Measurements from ENCODE around the gene COL4A1.

COL4A1 gene

DNA sequence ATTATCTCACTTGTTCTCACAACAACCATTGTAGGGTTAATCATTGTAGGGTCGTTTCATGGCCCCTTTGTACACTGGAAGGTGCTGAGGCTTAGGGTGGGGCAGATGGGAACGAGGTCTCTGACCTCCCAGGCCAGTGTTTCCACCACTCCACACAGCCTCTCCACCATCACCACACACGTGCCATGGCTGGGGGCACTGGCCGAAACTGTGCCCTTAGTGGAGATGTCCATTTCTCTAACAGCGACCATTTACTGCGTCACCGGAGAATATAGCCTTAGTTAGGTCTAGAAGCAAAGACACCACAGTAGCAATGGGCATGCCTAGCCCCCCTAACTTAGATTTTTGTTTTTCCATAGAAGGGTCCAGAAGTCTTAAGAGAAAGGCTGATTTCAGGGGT, 36.5 kb downstream of the COL4A1 start:
- Histone ChIP-seq H3K27me3 (ENCODE audit: control insufficient read depth, insufficient read depth, low read length) (no peaks in the 10 kb centered on the region), H3K4me3 (ENCODE audit: low read length) (no peak overlapping the region), H3K4me1 (ENCODE audit: control insufficient read depth, insufficient read depth, low read length) (no peaks in the 10 kb centered on the region), H3K9me3 (ENCODE audit: control insufficient read depth, low read length) (no peaks in the 10 kb centered on the region), H3K9ac (ENCODE audit: low read length) (no peak overlapping the region), H3K36me3 (ENCODE audit: control insufficient read depth, insufficient read depth, low read length) (no peaks in the 10 kb centered on the region)

DNA sequence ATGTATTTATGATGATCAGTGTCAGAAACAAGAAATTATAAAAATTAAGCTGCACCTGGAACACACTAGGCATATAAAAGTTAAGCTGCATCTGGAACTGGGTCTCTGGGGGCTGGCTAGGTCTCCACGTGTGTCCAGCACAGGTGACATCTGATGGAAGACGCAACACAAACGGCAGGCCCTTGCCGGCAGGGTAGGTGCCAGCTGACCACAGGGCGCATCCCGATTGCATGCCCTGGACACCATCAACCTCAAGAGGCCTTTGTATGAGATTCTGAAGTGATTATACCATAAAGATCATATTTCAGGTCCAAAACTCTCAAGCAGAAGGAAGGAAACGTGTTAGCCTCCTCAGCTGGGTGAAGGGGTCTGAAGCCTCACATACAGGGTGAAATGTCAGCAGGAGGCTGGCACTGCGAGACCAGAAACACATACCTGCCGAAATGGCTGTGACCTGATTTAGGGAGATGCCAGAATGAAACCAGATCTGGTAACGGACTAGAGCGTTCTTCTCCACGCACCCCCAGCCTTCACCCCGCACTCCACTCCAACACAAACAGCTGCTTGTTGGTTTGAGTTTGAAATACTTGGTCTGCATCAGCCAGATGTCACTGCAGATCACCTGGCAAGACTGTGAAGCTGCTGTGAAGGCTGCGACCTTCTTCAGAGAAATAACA, 37.3 kb downstream of the COL4A1 start:
- H3K4me3 ChIP-seq (ENCODE audit: low read length): no peak overlapping the region
- H3K9ac ChIP-seq (ENCODE audit: low read length): no peak overlapping the region
- H3K27me3 ChIP-seq (ENCODE audit: control insufficient read depth, insufficient read depth, low read length): no peaks in the 10 kb centered on the region
- H3K36me3 ChIP-seq (ENCODE audit: control insufficient read depth, insufficient read depth, low read length): no peaks in the 10 kb centered on the region
- no peaks in the 10 kb centered on the region for H3K4me1 ChIP-seq (ENCODE audit: control insufficient read depth, insufficient read depth, low read length)
- no peaks in the 10 kb centered on the region for H3K9me3 ChIP-seq (ENCODE audit: control insufficient read depth, low read length)

DNA sequence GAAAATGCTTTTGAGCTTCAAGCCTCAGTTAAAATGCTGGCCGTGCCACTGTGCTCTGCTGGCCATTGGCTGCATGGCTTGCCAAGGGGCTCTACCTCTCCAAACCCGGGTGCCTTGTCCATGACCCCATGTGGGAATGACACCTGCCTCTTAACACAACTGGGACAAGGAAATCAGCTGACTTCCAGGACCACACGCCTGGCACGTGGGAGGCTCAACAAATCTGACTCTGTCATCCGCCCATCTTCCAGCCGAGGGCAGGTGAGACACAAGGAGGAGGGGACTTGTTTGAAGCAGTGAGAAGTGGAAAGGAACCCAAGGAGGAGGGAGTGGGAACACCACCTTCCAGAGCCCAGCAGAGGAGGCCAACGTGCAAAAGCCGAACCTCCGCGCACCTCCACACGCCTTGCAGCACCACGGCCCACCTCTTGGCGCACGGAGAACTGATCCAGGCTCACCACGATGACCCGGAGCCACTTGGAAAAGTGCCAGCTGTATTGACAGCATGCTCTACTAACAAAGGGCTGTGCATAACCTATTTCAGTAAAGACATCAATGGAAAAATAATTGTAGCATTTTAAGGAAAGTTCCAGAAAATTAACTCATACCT, 38.3 kb downstream of the COL4A1 start:
- H3K4me3 ChIP-seq (ENCODE audit: low read length): no peak overlapping the region
- H3K9me3 ChIP-seq (ENCODE audit: control insufficient read depth, low read length): no peaks in the 10 kb centered on the region
- H3K9ac ChIP-seq (ENCODE audit: low read length): no peak overlapping the region
- H3K4me1 ChIP-seq (ENCODE audit: control insufficient read depth, insufficient read depth, low read length): no peaks in the 10 kb centered on the region
- H3K36me3 ChIP-seq (ENCODE audit: control insufficient read depth, insufficient read depth, low read length): no peaks in the 10 kb centered on the region
- H3K27me3 ChIP-seq (ENCODE audit: control insufficient read depth, insufficient read depth, low read length): no peaks in the 10 kb centered on the region

DNA sequence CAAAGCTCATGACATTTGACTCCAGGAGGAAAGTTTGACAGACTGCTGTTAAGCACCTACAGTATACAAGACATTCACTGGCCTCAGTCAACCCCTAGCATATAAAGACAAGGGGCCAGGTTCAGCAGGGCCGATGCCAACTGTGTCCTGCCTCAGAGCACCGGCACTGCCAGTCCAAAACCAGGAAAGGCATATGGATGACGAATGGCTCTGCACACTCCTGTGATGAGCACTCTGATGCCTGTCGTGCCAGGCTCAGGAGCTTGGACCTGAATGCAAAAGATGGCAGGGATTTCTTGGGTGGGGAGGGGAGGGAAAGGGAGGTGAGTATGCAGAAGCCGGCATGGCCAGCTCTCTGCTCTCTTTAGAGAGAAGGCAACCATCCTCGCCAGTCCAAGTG, 38.9 kb downstream of the COL4A1 start:
- Histone ChIP-seq H3K9me3 (ENCODE audit: control insufficient read depth, low read length) (no peaks in the 10 kb centered on the region), H3K4me1 (ENCODE audit: control insufficient read depth, insufficient read depth, low read length) (no peaks in the 10 kb centered on the region), H3K9ac (ENCODE audit: low read length) (no peak overlapping the region), H3K36me3 (ENCODE audit: control insufficient read depth, insufficient read depth, low read length) (no peaks in the 10 kb centered on the region), H3K4me3 (ENCODE audit: low read length) (no peak overlapping the region), H3K27me3 (ENCODE audit: control insufficient read depth, insufficient read depth, low read length) (no peaks in the 10 kb centered on the region)

DNA sequence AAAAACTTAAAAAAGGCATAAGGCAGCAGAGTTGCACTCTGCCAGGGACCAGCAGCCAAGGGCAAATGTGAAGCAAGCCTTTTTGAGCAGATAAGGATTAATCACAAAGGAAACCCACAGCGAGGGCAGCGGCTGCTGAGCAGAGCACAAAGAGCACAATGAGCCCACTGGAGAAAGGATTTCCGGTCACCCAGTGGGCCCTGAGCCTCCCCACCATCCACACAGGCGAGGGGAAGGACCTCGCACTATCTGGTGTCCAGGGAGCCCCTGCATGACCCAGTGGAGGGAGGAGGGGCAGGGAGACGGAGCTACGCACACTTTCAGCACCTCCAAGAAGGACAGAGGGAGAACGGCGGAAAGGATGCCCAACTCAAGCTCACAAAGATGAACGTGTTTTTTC, 40.0 kb downstream of the COL4A1 start:
- Histone ChIP-seq H3K4me1 (ENCODE audit: control insufficient read depth, insufficient read depth, low read length) (no peaks in the 10 kb centered on the region), H3K4me3 (ENCODE audit: low read length) (no peak overlapping the region), H3K9me3 (ENCODE audit: control insufficient read depth, low read length) (no peaks in the 10 kb centered on the region), H3K9ac (ENCODE audit: low read length) (no peak overlapping the region), H3K36me3 (ENCODE audit: control insufficient read depth, insufficient read depth, low read length) (no peaks in the 10 kb centered on the region), H3K27me3 (ENCODE audit: control insufficient read depth, insufficient read depth, low read length) (no peaks in the 10 kb centered on the region)

DNA sequence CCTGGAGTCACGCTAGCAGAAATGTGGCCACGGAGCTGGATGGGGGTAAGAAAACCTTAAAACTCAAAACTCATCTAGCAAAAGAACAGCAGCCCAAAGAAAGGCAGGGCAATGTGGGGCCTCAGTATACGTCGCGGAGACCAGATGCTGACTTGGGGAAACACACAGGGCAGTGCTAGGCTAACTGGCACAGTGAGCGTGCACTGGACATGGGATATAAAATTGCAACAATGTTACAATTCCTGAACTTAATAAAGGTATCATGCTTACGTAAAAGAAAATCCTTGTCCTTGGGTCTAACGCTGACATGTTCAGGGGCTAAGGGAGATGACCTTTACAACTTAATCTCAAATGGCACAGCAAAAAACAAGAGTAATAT, 40.5 kb downstream of the COL4A1 start:
- Histone ChIP-seq H3K27me3 (ENCODE audit: control insufficient read depth, insufficient read depth, low read length) (no peaks in the 10 kb centered on the region), H3K9me3 (ENCODE audit: control insufficient read depth, low read length) (no peaks in the 10 kb centered on the region), H3K9ac (ENCODE audit: low read length) (no peak overlapping the region), H3K4me3 (ENCODE audit: low read length) (no peak overlapping the region), H3K4me1 (ENCODE audit: control insufficient read depth, insufficient read depth, low read length) (no peaks in the 10 kb centered on the region), H3K36me3 (ENCODE audit: control insufficient read depth, insufficient read depth, low read length) (no peaks in the 10 kb centered on the region)

DNA sequence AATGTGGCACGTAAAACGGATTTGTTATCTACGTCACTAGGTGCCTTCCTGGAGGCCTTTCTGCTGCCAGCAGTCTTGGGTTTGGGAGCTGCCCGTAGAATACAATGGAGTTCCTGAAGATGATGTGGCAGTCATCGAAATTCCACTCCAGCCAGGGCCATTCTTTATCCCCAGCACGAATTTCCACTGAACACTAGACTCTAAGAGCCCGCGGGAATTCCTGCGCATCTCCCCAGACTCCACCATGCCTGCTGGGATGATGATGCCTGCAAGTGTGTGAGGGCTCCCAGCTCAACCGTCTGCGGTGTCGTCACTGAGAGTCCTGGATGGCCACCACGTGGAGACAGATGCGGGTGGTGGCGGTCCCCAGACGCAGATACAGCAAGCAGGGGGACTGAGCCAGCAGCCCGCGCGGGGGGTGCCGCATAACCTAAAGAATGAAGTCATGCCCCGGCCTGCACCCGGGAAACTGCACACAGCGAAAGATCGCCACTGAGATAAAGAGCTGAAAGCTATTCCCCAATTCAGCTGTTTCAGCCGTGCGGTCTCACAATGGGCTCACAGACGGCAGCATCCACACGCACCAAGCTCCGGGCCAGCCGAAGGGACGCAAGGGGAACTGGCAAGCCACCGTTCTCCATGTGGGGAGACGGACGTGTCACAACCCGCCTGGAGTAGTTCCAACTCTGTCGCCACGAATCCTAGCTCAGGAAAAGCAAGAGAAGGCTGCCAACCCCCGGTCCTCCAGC, 41.1 kb downstream of the COL4A1 start:
- Histone ChIP-seq H3K4me3 (ENCODE audit: low read length) (no peak overlapping the region), H3K9me3 (ENCODE audit: control insufficient read depth, low read length) (no peaks in the 10 kb centered on the region), H3K36me3 (ENCODE audit: control insufficient read depth, insufficient read depth, low read length) (no peaks in the 10 kb centered on the region), H3K4me1 (ENCODE audit: control insufficient read depth, insufficient read depth, low read length) (no peaks in the 10 kb centered on the region), H3K27me3 (ENCODE audit: control insufficient read depth, insufficient read depth, low read length) (no peaks in the 10 kb centered on the region), H3K9ac (ENCODE audit: low read length) (no peak overlapping the region)

DNA sequence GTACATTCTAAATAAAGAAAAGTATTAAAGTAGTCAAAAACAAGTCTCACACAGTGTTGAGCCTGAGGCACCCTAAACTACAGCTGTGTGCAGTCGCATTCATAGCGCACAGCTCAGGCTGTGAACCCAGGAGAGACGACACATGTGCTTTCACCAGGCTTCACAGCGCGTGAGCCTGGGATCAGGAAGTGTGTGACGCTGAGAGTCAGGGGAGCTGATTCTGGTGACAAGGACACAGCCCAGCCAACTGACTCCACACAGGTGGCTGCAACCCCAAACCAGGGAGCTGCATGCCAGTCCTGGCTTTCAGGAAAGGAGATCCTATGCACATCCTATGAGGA, 41.6 kb downstream of the COL4A1 start:
- Histone ChIP-seq H3K36me3 (ENCODE audit: control insufficient read depth, insufficient read depth, low read length) (no peaks in the 10 kb centered on the region), H3K4me1 (ENCODE audit: control insufficient read depth, insufficient read depth, low read length) (no peaks in the 10 kb centered on the region)

DNA sequence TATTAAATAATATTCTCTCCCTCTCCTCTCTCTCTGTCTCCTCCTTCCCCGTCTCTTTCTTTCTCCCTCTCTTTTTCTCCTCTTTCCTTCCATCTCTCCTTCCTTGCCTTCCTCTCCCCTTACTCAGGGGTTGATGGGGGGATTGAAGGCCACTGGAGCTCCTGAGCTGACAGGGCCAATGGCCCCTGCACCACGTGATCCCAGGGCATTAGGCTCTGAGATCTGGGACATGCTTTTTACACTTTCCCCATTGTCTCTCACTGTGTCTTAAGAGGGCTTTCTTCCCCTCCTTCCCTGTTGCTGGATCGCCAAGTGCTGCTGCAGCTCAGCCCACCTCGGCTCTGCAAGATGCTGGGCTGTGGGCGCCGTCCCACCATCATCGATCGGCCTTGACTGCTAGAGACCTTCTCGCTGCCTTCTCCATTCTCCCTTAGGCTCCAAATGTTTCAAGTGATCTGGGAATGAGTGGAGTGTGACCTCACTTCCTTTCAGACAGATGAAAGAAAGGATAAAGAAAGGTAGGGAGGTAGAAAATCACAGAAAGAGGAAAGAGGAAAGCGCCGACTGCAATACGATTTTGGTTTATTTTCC, 42.2 kb downstream of the COL4A1 start:
- no peak overlapping the region for H3K4me3 ChIP-seq (ENCODE audit: low read length)
- no peak overlapping the region for H3K9ac ChIP-seq (ENCODE audit: low read length)
- H3K27me3 ChIP-seq (ENCODE audit: control insufficient read depth, insufficient read depth, low read length): no peaks in the 10 kb centered on the region
- H3K4me1 ChIP-seq (ENCODE audit: control insufficient read depth, insufficient read depth, low read length): no peaks in the 10 kb centered on the region
- H3K36me3 ChIP-seq (ENCODE audit: control insufficient read depth, insufficient read depth, low read length): no peaks in the 10 kb centered on the region
- no peaks in the 10 kb centered on the region for H3K9me3 ChIP-seq (ENCODE audit: control insufficient read depth, low read length)

More for the DNA sequence above, 41.6 kb downstream of the COL4A1 start:
- Histone ChIP-seq H3K9me3 (ENCODE audit: control insufficient read depth, low read length) (no peaks in the 10 kb centered on the region), H3K27me3 (ENCODE audit: control insufficient read depth, insufficient read depth, low read length) (no peaks in the 10 kb centered on the region), H3K4me3 (ENCODE audit: low read length) (no peak overlapping the region), H3K9ac (ENCODE audit: low read length) (no peak overlapping the region)

DNA sequence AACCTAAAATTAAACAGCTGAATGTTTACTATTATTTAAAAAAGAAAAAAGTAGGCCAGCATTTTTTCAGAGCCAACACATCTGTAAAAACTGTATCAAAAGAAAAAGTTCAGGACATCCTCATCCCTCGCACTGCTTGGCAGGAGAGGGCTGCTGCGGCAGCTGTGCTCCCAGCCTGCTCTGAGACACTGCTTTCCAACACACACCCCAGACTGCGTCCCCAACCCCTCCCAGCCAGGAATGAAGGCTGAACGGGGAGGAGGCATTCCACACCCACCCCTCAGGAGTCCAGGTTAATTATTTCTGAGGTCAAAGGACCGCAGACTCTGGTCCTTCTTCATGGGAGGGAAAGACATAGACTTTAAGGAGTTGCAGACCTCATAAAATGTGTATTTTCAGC, 43.1 kb downstream of the COL4A1 start:
- Histone ChIP-seq H3K4me3 (ENCODE audit: low read length) (no peak overlapping the region), H3K9ac (ENCODE audit: low read length) (no peak overlapping the region), H3K27me3 (ENCODE audit: control insufficient read depth, insufficient read depth, low read length) (no peaks in the 10 kb centered on the region), H3K4me1 (ENCODE audit: control insufficient read depth, insufficient read depth, low read length) (no peaks in the 10 kb centered on the region), H3K36me3 (ENCODE audit: control insufficient read depth, insufficient read depth, low read length) (no peaks in the 10 kb centered on the region), H3K9me3 (ENCODE audit: control insufficient read depth, low read length) (no peaks in the 10 kb centered on the region)

DNA sequence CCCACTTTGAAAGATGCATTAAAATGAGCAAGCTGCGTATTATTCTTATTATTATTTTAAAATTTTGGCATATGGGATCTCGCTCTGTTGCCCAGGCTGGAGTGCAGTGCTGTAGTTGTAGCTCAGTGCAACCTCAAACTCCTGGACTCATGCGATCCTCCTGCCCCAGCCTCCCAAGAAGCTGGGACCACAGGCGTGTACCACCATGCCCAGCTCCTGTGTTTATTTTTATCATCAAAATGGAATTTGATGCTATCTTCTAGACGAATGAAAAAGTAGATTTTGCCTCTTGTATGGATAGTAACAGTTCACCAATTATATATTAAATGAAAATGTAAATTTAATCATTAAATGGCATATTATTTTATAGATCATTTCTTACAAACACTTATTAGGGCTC, 43.6 kb downstream of the COL4A1 start:
- no peaks in the 10 kb centered on the region for H3K9me3 ChIP-seq (ENCODE audit: control insufficient read depth, low read length)
- no peaks in the 10 kb centered on the region for H3K4me1 ChIP-seq (ENCODE audit: control insufficient read depth, insufficient read depth, low read length)
- H3K4me3 ChIP-seq (ENCODE audit: low read length): no peak overlapping the region
- no peaks in the 10 kb centered on the region for H3K27me3 ChIP-seq (ENCODE audit: control insufficient read depth, insufficient read depth, low read length)
- H3K36me3 ChIP-seq (ENCODE audit: control insufficient read depth, insufficient read depth, low read length): no peaks in the 10 kb centered on the region
- H3K9ac ChIP-seq (ENCODE audit: low read length): no peak overlapping the region

DNA sequence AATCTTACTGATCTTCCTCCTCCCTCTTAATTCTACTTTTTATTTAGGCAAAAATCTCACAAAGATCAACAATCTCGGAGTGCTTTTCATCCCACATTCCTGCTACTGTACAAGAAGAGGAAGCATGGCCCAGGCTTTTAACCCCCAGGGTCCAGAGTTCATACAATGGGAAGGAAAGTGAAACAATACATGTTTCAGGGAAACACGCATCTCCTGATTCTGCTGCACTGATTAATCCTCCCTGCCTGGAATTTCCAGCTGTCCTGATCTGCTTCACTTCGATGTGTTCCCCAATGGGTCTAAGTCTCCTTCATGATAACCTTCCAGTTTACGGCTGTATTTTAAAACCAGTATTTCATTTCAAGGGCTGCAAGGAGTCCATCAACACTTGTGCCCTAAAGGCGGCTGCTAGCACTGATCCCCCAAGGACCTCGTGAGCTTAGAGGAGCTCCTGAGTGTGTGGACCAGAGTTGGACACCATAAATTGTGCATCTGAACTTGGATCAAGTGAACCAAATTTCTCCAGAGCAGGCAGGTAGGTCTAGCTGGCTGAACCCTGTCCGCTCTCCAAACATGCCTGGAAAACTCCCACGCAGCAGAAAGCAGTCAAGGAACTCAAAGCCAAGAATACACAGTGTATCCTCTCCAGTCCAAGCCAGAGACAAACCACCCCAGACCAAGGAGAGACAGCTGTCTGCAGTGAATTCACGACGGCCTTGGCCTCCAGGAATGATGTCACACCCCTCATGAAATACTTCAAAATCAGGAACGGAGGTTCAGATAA, 44.3 kb downstream of the COL4A1 start:
- H3K9ac ChIP-seq (ENCODE audit: low read length): no peak overlapping the region
- H3K4me1 ChIP-seq (ENCODE audit: control insufficient read depth, insufficient read depth, low read length): no peaks in the 10 kb centered on the region
- no peaks in the 10 kb centered on the region for H3K27me3 ChIP-seq (ENCODE audit: control insufficient read depth, insufficient read depth, low read length)
- no peaks in the 10 kb centered on the region for H3K9me3 ChIP-seq (ENCODE audit: control insufficient read depth, low read length)
- H3K4me3 ChIP-seq (ENCODE audit: low read length): no peak overlapping the region
- H3K36me3 ChIP-seq (ENCODE audit: control insufficient read depth, insufficient read depth, low read length): no peaks in the 10 kb centered on the region
